ENCODE data around the gene METAP1D. TPM values are rescaled to one million over a fixed set of nuclear protein-coding genes. Genes with fewer than 3 reads are reported as not detected.

Gene METAP1D
- total RNA-seq (1 to 10 TPM; 3.9 to 7.1 TPM), polyA plus RNA-seq (1 to 10 TPM; 3.3 to 5.0 TPM)

DNA sequence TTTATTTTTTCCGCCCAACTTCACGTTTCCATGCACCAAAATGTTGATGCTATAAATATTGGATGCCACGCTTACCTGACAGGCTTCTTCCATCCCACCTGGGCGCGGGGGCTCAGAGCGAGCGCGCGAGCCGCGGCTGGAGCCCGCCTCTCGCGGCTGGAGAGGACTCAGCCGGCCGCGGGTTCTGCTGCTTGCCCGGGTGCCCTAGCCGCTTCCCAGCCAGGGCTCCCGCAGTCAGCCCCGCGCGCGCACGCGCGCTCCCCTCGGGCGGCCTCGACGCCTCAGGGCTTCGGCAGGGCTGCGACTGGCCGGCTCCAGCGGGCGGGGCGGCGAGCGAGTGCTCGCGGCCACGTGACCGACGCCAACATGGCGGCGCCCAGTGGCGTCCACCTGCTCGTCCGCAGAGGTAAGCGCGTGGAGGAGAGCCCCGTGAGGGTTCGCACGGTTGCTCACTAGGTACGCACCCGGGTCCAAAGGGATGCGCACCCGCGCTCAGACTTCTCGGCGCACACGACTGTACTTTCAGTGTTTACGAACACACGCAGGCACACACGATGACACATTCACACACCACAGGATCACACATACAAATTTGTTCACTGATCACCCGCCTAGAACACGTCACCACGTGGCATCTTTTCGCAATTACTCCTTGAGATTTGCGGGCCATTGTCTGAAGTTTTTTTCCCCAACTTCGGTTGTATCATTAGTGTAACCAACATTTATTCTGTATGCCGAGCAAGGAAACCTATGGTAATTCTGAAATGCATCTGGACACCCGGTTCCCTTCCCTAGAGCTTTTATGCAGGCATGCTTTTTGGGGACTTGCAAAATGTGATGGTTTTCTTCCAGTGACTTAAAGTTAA is at the start of gene METAP1D:
Gene METAP1D (plus strand): TSS at position 350 of the 866 bp plus-strand sequence. CDS start 17 bp downstream, at position 367.
- peak; percentile 90 for DNase-seq (ENCODE audit: low spot score)
- Histone ChIP-seq H3K4me3 (ENCODE audit: low read depth in 1 of 3, low read length in 3 of 3) (peak within 1 kb of the TSS; percentile 94 to 97 (median 94)), H3K9ac (ENCODE audit: low read depth in 1 of 2, low read length in 2 of 2) (peak within 1 kb of the TSS; percentile 61 to 73), H3K4me1 (ENCODE audit: control insufficient read depth in 4 of 4, insufficient read depth in 4 of 4, low read length in 3 of 4) (peaks cover 2 to 12% (median 6%) of the 10 kb centered on the region in 4 donors), H3K27ac (ENCODE audit: low read depth in 1 of 2, low read length in 2 of 2) (peak within 1 kb of the TSS; percentile 51 to 69), H3K36me3 (ENCODE audit: control insufficient read depth in 4 of 4, insufficient read depth in 3 of 4, low read depth in 1 of 4, low read length in 3 of 4) (no peaks in the 10 kb centered on the region), H3K9me3 (ENCODE audit: control insufficient read depth in 4 of 4, low read length in 3 of 4) (no peaks in the 10 kb centered on the region), H3K27me3 (ENCODE audit: control insufficient read depth in 4 of 4, insufficient read depth in 4 of 4, low read length in 3 of 4) (no peaks in the 10 kb centered on the region)
- under 1% methylated on average over 73 of the region's 73 CpGs for WGBS
- peak; percentile 99 for TF ChIP-seq YY1 (IDR thresholded peaks at IDR 0.05)
- TF ChIP-seq RAD21 (IDR thresholded peaks at IDR 0.05): peak in 1 of 2 donors; percentile 7
- TF ChIP-seq MAX (IDR thresholded peaks at IDR 0.05): peak; percentile 87
- TF ChIP-seq SP1 (IDR thresholded peaks at IDR 0.05): peak; percentile 4
- no peak for TF ChIP-seq HNF4G (IDR thresholded peaks at IDR 0.05)
- peak in 1 of 2 donors; percentile 66 for TF ChIP-seq HNF4A (conservative IDR thresholded peaks at IDR 0.05)
- no peak for TF ChIP-seq GABPA (IDR thresholded peaks at IDR 0.05 in 1 of 2, conservative IDR thresholded peaks at IDR 0.05 in 1 of 2)

GRCh38 chr2:171952276-171952675 is 47.5 kb upstream of the METAP1D start:
- DNase-seq (ENCODE audit: low spot score): no peak
- Histone ChIP-seq H3K27me3 (ENCODE audit: control insufficient read depth in 4 of 4, insufficient read depth in 4 of 4, low read length in 3 of 4) (no peaks in the 10 kb centered on the region), H3K27ac (ENCODE audit: low read depth in 1 of 2, low read length in 2 of 2) (no peak overlapping the region), H3K4me1 (ENCODE audit: control insufficient read depth in 4 of 4, insufficient read depth in 4 of 4, low read length in 3 of 4) (no peaks in the 10 kb centered on the region), H3K36me3 (ENCODE audit: control insufficient read depth in 4 of 4, insufficient read depth in 3 of 4, low read depth in 1 of 4, low read length in 3 of 4) (peaks cover 0 to 4% (median 3%) of the 10 kb centered on the region in 4 donors), H3K9me3 (ENCODE audit: control insufficient read depth in 4 of 4, low read length in 3 of 4) (no peaks in the 10 kb centered on the region), H3K4me3 (ENCODE audit: low read depth in 1 of 3, low read length in 3 of 3) (no peak overlapping the region), H3K9ac (ENCODE audit: low read depth in 1 of 2, low read length in 2 of 2) (no peak overlapping the region)
- TF ChIP-seq CTCF (IDR thresholded peaks at IDR 0.05; ENCODE audit: low read depth, low read length, missing input control) (no peak), RXRA (IDR thresholded peaks at IDR 0.05) (no peak), RAD21 (IDR thresholded peaks at IDR 0.05) (no peak)

DNA sequence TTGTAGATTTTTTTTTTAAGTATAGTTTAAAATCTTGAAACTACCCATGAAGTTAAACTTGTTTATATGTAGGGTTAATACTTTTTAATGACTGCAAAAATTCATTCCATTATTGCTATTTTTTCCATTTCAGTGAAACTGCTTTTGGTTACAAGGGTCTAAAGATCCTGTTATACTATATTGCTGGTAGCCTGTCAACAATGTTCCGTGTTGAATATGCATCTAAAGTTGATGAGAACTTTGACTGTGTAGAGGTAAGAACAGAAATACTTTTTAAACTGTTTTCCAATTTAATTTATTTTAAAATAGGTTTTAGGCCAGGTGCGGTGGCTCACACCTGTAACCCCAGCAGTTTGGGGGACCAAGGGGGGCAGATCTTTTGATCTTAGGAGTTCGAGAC is 47.0 kb upstream of the METAP1D start:
- Histone ChIP-seq H3K9me3 (ENCODE audit: control insufficient read depth in 4 of 4, low read length in 3 of 4) (no peaks in the 10 kb centered on the region), H3K9ac (ENCODE audit: low read depth in 1 of 2, low read length in 2 of 2) (no peak overlapping the region), H3K4me1 (ENCODE audit: control insufficient read depth in 4 of 4, insufficient read depth in 4 of 4, low read length in 3 of 4) (no peaks in the 10 kb centered on the region), H3K36me3 (ENCODE audit: control insufficient read depth in 4 of 4, insufficient read depth in 3 of 4, low read depth in 1 of 4, low read length in 3 of 4) (peaks cover 0 to 3% (median 2%) of the 10 kb centered on the region in 4 donors), H3K4me3 (ENCODE audit: low read depth in 1 of 3, low read length in 3 of 3) (no peak overlapping the region), H3K27me3 (ENCODE audit: control insufficient read depth in 4 of 4, insufficient read depth in 4 of 4, low read length in 3 of 4) (no peaks in the 10 kb centered on the region), H3K27ac (ENCODE audit: low read depth in 1 of 2, low read length in 2 of 2) (no peak overlapping the region)
- TF ChIP-seq ATF3 (IDR thresholded peaks at IDR 0.05): no peak
- TF ChIP-seq REST (IDR thresholded peaks at IDR 0.05): no peak
- no peak for TF ChIP-seq SP1 (IDR thresholded peaks at IDR 0.05)
- no peak for TF ChIP-seq FOXA2 (IDR thresholded peaks at IDR 0.05)
- no peak for TF ChIP-seq MAX (IDR thresholded peaks at IDR 0.05)
- no peak for TF ChIP-seq FOXA1 (IDR thresholded peaks at IDR 0.05)
- TF ChIP-seq EGR1 (IDR thresholded peaks at IDR 0.05; ENCODE audit: low read depth in 2 of 2): no peak
- TF ChIP-seq RXRA (IDR thresholded peaks at IDR 0.05): no peak
- no peak for TF ChIP-seq GABPA (IDR thresholded peaks at IDR 0.05 in 1 of 2, conservative IDR thresholded peaks at IDR 0.05 in 1 of 2)
- WGBS: 98% methylated on average over 3 of the region's 3 CpGs
- no peak for DNase-seq (ENCODE audit: low spot score)

All from liver (tissue), 9 donors.